Spleen (tissue), 11 donors: ENCODE results near the gene MICU2. TPM values are rescaled to one million over a fixed set of nuclear protein-coding genes. Genes with fewer than 3 reads are reported as not detected.

Source experiments
- DNase-seq: peaks from one replicate; pipeline ENCODE4 v3.0.0-alpha.2; 2020
- H3K27ac ChIP-seq, 8 donors: fragments of 200-600 bp; sonication (generic) in 7 of 8; 1 replicate in 4 of 8; 2 replicates in 4 of 8; pipeline versions ENCODE4 v1.5.0 to v1.8.0; 2016 to 2021; ENCODE audit warnings: inconsistent platforms in 4 of 8, mild to moderate bottlenecking in 4 of 8, moderate library complexity in 1 of 8
- H3K27me3 ChIP-seq, 7 donors: fragments of 200-600 bp; sonication (generic) in 6 of 7; replicated peaks in 1 of 7; 1 replicate in 4 of 7; 2 replicates in 3 of 7; pipeline versions ENCODE4 v1.5.0 to v1.8.0; 2016 to 2021; ENCODE audit warnings: inconsistent platforms in 3 of 7, mild to moderate bottlenecking in 1 of 7
- H3K36me3 ChIP-seq, 6 donors: fragments of 200-600 bp; sonication (generic) in 5 of 6; 1 replicate in 4 of 6; 2 replicates in 2 of 6; pipeline versions ENCODE4 v1.5.0 to v1.8.0; 2016 to 2021; ENCODE audit warnings: inconsistent platforms in 2 of 6
- H3K4me1 ChIP-seq, 6 donors: fragments of 200-600 bp; sonication (generic) in 5 of 6; 1 replicate in 3 of 6; 2 replicates in 3 of 6; pipeline versions ENCODE4 v1.5.0 to v1.8.0; 2016 to 2021; ENCODE audit warnings: inconsistent platforms in 3 of 6
- H3K4me3 ChIP-seq, 8 donors: fragments of 200-600 bp; sonication (generic) in 7 of 8; 1 replicate in 4 of 8; 2 replicates in 4 of 8; pipeline versions ENCODE4 v1.5.0 to v1.8.0; 2016 to 2021; ENCODE audit warnings: inconsistent platforms in 4 of 8, mild to moderate bottlenecking in 4 of 8, moderate library complexity in 2 of 8
- H3K9me3 ChIP-seq, 8 donors: fragments of 200-600 bp; sonication (generic) in 7 of 8; 1 replicate in 4 of 8; 2 replicates in 4 of 8; pipeline versions ENCODE4 v1.5.0 to v1.8.0; 2016 to 2021; ENCODE audit warnings: inconsistent platforms in 4 of 8
- POLR2A ChIP-seq, 3 donors: fragments of 450-650 bp; IDR thresholded peaks; one replicate each; pipeline ENCODE4 v1.5.1; 2017; ENCODE audit warnings: antibody characterized with exemption in 3 of 3, mild to moderate bottlenecking in 1 of 3
- POLR2AphosphoS5 ChIP-seq, 3 donors: sonication (generic); formaldehyde crosslinking; IDR thresholded peaks; one replicate each; pipeline ENCODE4 v1.5.1; 2017; ENCODE audit warnings: antibody characterized with exemption in 3 of 3
- WGBS, 5 donors: extraction: QIAGEN DNeasy Blood & Tissue Kit in 3 of 5; methylation state at CpG; one replicate each; pipeline versions ENCODE4 v1.1.5 to v1.1.7; 2013 to 2018; 5-methylcytosine and 5-hydroxymethylcytosine counted together
- intact Hi-C: fragments of 100-400 bp; cut with DNase I; formaldehyde crosslinking; loops from one replicate; pipeline ENCODE4 v1.15.0; 2023; ENCODE audit warnings: low total_unique reads
- polyA plus RNA-seq, 3 donors: library from polyadenylated mRNA; stranded (reverse); fragments of 200-250 nt; gene quantifications; one replicate each; pipeline ENCODE4 v1.2.1, GENCODE V29; 2013
- total RNA-seq, 7 donors: library from RNA; depleted of rRNA in 3 of 7; stranded (reverse); fragments of >200 nt in 3 of 7; fragmentation: NEBNext Ultra II Directional in 4 of 7; extraction: Animal tissue kit (Norgen Biotek cat#: 25700) in 4 of 7; gene quantifications; one replicate each; pipeline versions ENCODE4 v1.1.0 to v1.2.1, GENCODE V29; 2016 to 2021
- TF ChIP-seq, protein P1 (sequence below), 11 experiments: fragments of 200-600 bp in 7 of 11; fragments of 450-650 bp in 4 of 11; sonication (generic) in 4 of 11; IDR thresholded peaks in 8 of 11; conservative IDR thresholded peaks in 3 of 11; 1 replicate in 7 of 11; 2 replicates in 4 of 11; pipeline versions ENCODE4 v1.4.0 to v1.8.0; 2016 to 2021; ENCODE audit warnings: antibody characterized with exemption in 11 of 11, inconsistent platforms in 4 of 11, mild to moderate bottlenecking in 1 of 11
- donor health status: healthy with polysubstance abuse.
- donor health status: DM: no; HTN: no; CAD: no; lungs with moderate emphysema.
- donor health status: DM: no; HTN: no; CAD: no.
- donor health status: Bipolar disorder and iron deficiency.
- donor health status: healthy.
- donor health status: DM: no; HTN: no; CAD: no.
- donor health status: DM: yes; HTN: yes; CAD: no.

Gene MICU2
- total and polyA plus RNA-seq, 10 donors = 28.9 to 84.5 (median 39.6) TPM

DNA sequence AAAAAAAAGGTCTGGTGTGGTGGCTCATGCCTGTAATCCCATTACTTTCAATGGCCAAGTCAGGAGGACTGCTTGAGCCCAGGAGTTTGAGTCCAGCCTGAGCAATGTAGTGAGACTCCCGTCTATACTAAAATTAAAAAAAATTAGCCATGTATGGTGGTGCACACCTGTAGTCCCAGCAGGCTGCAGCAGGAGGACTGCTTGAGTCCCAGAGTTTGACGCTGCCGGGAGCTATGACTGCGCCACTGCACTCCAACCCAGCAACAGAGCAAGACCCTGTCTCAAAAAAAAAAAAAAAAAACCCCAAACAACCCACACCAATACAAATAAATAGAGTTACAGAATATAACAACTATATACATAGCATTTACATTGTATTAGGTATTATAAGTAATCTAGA, 65.7 kb downstream of the MICU2 start:
- intact Hi-C loops = no loop called here
- peaks cover 0 to 13% (median 0%) of the 10 kb centered on the region in 6 donors for H3K4me1 ChIP-seq
- H3K27me3 ChIP-seq = no peaks in the 10 kb centered on the region
- no peak overlapping the region for H3K4me3 ChIP-seq
- H3K9me3 ChIP-seq = no peaks in the 10 kb centered on the region
- TF ChIP-seq POLR2AphosphoS5 (IDR thresholded peaks at IDR 0.05) (no peak), POLR2A (IDR thresholded peaks at IDR 0.05) (no peak)
- TF ChIP-seq, protein P1, sequence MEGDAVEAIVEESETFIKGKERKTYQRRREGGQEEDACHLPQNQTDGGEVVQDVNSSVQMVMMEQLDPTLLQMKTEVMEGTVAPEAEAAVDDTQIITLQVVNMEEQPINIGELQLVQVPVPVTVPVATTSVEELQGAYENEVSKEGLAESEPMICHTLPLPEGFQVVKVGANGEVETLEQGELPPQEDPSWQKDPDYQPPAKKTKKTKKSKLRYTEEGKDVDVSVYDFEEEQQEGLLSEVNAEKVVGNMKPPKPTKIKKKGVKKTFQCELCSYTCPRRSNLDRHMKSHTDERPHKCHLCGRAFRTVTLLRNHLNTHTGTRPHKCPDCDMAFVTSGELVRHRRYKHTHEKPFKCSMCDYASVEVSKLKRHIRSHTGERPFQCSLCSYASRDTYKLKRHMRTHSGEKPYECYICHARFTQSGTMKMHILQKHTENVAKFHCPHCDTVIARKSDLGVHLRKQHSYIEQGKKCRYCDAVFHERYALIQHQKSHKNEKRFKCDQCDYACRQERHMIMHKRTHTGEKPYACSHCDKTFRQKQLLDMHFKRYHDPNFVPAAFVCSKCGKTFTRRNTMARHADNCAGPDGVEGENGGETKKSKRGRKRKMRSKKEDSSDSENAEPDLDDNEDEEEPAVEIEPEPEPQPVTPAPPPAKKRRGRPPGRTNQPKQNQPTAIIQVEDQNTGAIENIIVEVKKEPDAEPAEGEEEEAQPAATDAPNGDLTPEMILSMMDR (IDR thresholded peaks at IDR 0.05 in 8 of 11, conservative IDR thresholded peaks at IDR 0.05 in 3 of 11) = no peak
- DNase-seq = no peak
- no peak overlapping the region for H3K27ac ChIP-seq
- peaks cover 0 to 47% (median 20%) of the 10 kb centered on the region in 6 donors for H3K36me3 ChIP-seq
- WGBS, 5 donors = 85 to 99% (median 96%) methylated on average over 4 of the region's 4 CpGs

DNA sequence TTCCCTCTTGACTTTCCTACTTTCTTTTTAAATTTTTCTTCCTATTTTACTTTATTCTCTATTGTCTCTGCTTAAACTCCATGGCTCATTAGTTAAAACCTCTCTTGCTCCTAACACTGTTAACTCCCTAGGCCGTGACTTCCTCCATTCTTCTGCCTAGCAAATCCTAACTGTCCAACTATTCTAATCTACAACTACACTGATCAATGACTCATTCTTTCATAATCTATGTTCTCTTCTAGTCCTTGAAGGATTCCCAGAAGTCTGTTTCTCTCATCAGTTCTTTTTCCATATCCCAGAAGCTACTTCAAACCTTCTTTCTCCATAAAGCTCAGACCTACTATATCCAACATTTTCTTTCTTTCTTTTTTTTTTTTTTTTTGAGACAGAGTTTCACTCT, 66.9 kb downstream of the MICU2 start:
- Histone ChIP-seq H3K36me3 (peaks cover 0 to 57% (median 20%) of the 10 kb centered on the region in 6 donors), H3K27me3 (no peaks in the 10 kb centered on the region), H3K4me1 (peaks cover 0 to 3% (median 0%) of the 10 kb centered on the region in 6 donors), H3K9me3 (no peaks in the 10 kb centered on the region), H3K4me3 (no peak overlapping the region), H3K27ac (no peak overlapping the region)
- WGBS, 5 donors = 89 to 98% (median 96%) methylated on average over 1 of the region's 1 CpG
- DNase-seq = no peak
- intact Hi-C loops = no loop called here
- TF ChIP-seq POLR2AphosphoS5 (IDR thresholded peaks at IDR 0.05) (no peak), POLR2A (IDR thresholded peaks at IDR 0.05) (no peak)
- TF ChIP-seq, protein P1 (IDR thresholded peaks at IDR 0.05 in 8 of 11, conservative IDR thresholded peaks at IDR 0.05 in 3 of 11) = no peak

DNA sequence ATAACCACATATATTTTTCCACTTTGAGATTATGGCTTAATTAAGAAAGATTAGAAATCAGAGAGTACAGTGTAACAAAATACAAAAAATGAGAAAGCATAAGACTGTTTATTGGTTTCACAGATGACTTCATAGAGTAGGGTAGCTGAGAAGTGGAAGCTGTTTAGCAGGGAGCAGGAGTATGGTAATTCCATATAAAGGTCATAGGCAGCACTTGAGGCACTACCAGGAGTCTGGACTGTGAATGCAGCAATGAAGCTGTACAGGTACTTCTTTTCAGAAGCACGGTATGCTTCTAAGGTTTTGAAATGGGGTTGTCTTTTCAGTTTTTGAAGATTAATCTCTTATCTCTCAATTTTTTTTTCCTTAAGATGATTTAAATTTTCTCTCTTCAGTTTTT, 69.2 kb downstream of the MICU2 start:
- Histone ChIP-seq H3K4me1 (no peaks in the 10 kb centered on the region), H3K36me3 (peaks cover 0 to 80% (median 28%) of the 10 kb centered on the region in 6 donors), H3K4me3 (no peak overlapping the region), H3K27me3 (no peaks in the 10 kb centered on the region), H3K27ac (no peak overlapping the region), H3K9me3 (no peaks in the 10 kb centered on the region)
- TF ChIP-seq POLR2AphosphoS5 (IDR thresholded peaks at IDR 0.05) = no peak
- TF ChIP-seq, protein P1 (IDR thresholded peaks at IDR 0.05 in 8 of 11, conservative IDR thresholded peaks at IDR 0.05 in 3 of 11) = no peak
- no peak for TF ChIP-seq POLR2A (IDR thresholded peaks at IDR 0.05)
- intact Hi-C loops = no loop called here
- WGBS, 5 donors = 92 to 100% (median 97%) methylated on average over 1 of the region's 1 CpG
- DNase-seq = no peak

DNA sequence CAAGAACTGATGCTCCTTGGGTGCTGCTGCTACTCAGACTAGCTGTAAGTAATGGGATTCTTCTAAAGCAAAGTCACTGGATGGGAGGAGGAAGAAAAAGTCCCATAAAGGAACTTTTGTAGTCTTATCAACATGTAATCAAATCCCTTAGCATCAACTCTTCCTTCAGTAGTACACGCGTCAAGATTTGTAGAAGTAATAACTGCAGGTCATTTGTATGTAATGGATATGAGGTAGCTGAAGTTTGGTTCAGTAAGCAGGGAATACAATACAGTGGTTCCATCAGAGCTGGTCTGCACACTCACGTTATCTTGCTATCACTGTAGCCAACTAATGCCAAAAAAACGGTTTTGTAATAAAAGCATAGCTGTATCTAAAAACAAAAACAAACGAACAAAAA, 72.5 kb downstream of the MICU2 start:
- intact Hi-C loops = no loop called here
- Histone ChIP-seq H3K36me3 (peaks cover 0 to 72% (median 19%) of the 10 kb centered on the region in 6 donors), H3K4me3 (no peak overlapping the region), H3K27ac (no peak overlapping the region), H3K9me3 (no peaks in the 10 kb centered on the region), H3K4me1 (no peaks in the 10 kb centered on the region), H3K27me3 (no peaks in the 10 kb centered on the region)
- DNase-seq = no peak
- TF ChIP-seq POLR2AphosphoS5 (IDR thresholded peaks at IDR 0.05) (no peak), POLR2A (IDR thresholded peaks at IDR 0.05) (no peak)
- TF ChIP-seq, protein P1 (IDR thresholded peaks at IDR 0.05 in 8 of 11, conservative IDR thresholded peaks at IDR 0.05 in 3 of 11) = no peak
- 93 to 99% (median 96%) methylated on average over 5 of the region's 5 CpGs for WGBS, 5 donors
